Stimulated activated CD8-positive, alpha-beta memory T cell treated with anti-CD3 and anti-CD28 coated beads, Interleukin-15, amount 100 ng/mL, for 4 hours (primary cell): Measurements from ENCODE around the gene MINAR1.

Experiments used
- DNase-seq, 2 donors: peaks; one replicate each; pipeline ENCODE4 v3.0.0-alpha.2; 2020; ENCODE audit warnings: low read depth in 2 of 2

MINAR1 gene

DNA sequence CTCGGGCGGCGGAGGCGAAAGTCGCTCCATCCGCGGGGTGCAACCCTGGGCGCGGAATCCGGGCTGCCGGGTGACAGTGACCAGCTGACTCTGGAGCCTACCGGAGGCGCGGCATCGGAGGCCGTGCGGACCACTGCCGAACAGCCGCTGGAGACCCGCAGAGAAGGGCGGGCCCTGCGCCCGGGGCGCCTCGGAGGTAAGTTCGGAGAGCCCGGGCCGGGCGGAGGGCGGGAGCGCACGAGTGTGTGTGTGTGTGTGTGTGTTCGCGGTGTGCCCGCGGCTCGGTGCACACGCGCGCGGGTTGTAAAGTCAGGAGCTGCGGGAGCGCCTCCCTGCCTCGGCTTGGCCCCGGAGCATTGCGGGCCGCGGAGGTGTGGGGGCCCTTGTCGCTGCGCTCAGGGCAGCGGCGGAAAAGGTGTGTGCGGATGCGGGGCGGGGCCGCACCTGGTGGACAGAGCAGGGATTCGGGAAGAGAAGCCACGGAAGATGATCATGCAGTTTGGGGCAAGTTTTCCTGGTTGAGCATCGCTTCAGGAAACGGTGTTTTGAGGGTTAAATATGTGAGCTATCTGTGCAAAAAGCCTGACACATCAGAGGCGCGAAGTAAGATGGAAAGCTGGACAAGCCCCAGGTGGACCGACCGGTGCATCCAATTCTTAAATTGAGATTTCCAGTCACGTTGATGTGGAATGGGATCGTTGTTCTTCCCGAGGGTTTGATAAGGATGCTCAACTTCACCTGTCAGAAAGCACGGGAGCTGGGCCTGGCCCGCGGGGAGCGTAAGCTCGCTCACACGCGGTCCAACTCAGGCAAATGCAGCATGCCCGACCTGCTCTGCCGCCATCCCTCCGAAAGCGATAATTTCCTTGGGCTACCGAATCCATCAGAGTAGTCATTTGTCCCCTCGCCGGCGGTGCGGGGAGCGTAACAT, 474 bp downstream of the MINAR1 start:
- no peak for DNase-seq

DNA sequence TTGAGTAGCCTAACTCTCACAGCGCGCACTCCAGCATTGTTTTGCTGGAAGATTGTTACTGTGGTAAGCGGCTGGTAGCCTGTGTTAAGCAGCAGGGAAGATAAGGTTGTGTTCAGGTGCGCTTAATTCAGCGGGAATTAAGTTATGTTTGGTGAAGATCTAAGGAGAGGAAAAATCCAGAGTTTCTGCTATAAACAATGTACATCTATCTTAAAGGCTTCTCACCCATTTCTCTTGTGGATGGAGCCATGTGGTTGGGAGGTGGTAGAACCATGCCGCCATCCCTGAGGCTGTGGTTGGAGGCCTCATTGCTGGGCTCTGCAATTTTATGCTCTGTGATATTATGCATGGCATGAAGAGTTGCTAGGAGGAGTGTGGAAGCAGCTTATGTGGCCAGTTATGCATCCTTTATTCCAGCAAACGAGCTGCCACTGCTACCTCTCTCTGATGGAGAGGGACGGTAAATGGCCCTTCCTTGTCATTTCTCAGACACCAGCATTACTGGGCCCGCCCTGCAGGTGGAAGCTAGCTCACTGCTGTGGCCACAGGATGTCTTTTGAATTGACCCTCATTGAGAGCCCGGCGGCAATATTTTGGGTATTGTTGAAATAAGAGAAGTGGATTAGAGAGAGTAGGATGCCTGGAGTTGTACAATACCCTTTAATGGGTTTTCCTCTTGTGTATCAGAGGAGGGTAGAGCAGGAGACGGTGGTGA, 1.3 kb downstream of the MINAR1 start:
- no peak for DNase-seq

DNA sequence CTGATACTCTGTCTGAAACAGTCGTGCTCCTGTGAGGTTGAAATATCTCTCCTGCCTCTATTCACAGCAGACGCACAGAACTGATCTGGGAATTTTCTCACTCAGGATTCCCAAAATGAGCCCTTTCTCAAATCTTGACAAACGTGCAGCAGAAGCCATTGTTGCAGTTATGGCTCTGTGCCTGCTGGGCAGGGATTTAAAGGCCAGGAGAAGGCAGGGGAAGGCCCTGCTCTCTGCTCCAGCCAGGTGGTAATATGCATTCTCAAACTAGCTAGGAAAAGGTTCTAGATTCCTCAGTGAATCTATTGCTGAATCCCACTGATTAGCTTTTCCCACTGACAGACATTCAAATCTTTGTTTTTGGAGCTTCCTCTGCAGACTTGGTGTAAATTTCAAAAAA, 2.2 kb downstream of the MINAR1 start:
- DNase-seq = no peak

DNA sequence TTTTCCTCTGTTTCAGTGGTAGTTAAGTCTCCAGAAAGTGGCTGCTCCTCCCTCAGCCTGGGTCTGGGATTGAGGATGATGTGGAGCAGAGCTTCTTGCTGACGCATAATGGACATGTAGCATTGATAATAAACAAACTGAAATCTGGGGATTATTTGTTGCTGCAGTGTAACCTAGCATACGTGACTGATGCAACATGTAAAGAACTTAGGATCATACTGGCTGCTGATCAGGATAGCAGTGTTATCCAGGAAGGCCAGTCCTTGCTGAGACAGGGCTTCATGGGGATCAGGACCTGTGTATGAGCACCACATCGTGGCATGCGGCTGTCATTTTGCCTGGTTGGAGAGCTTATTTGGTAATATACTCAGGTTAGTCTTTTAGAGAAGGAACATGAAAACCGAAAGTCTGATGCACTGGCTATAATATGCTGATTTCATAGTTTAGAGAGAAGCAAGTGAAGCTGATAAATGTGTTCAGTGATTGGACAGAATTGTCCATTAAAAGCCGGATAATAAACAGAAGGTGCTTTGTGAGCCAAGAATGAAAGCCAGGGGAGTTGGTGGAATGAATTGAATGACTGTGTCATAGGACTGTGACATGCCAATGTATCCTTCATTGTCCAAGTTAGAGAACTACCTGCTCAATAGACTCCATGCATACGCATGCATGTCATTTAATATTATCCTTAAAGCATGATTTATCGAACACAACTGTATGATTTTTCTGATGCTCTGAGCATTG, 4.1 kb downstream of the MINAR1 start:
- DNase-seq = no peak

DNA sequence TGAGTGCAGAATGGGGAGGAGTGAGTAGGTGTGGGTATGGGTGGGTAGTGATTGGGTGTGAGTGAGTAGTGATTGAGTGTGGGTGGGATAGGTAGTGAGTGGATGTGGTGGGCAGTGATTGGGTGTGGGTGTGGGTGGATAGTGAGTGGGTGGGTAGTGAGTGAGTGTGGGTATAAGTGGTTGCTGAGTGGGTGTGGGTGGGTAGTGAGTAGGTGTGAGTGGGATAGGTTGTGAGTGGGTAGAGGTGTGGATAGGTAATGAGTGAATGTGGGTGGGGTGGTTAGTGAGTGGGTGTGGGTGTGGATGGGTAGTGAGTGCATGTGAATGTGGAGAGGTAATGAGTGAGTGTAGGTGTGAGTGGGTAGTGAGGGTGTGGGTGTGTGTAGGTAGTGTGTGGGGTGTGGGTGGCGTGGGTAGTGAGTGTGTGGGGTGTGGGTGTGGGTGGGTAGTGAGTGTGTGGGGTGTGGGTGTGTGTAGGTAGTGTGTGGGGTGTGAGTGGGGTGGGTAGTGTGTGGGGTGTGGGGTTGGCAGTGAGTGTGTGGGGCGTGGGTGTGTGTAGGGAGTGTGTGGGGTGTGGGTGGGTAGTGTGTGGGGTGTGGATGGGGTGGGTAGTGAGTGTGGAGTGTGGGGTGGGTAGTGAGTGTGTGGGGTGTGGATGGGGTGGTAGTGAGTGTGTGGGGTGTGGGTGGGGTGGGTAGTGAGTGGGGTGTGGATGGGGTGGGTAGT, 5.3 kb downstream of the MINAR1 start:
- DNase-seq = no peak

DNA sequence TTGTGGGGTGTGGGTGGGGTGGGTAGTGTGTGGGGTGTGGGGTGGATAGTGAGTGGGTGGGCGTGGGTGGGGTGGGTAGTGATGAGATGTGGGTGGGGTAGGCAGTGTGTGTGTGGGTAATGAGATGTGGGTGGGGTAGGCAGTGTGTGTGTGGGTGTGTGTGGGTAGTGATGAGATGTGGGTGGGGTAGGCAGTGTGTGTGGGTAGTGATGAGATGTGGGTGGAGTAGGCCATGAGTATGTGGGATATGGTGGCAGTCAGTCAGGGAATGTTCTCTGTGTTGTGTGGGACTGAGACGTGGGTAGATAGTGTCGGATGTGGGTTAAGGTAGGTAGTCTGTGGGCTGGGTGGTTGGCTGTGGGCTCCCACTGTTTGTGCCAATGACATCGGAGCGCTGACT, 7.1 kb downstream of the MINAR1 start:
- no peak for DNase-seq

DNA sequence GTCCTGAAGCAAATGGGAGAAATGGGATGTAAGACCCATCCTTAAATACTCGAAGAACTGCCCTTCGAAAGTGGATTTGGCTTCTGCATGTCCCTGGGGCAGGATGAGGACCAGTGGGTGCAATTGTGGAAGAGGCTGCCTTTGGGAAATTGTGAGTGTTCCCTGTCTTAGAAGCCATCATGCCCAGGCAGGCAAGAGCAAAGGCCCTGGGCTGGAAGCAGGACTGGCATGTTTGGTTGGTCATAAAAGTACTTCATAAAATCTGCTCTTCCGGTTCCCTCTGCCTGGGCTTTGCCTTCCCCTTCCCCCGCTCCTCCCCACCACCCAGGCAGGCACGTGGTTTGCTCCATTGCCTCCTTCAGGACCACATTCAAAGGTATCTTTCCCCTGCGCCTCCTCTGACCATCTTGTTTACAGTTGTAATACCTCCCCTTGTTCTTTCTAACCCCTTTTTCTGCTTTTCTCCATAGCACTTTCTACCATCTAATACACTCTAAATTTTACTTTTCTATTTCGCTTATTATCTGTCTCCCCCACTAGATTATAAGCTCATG, 8.3 kb downstream of the MINAR1 start:
- no peak for DNase-seq

DNA sequence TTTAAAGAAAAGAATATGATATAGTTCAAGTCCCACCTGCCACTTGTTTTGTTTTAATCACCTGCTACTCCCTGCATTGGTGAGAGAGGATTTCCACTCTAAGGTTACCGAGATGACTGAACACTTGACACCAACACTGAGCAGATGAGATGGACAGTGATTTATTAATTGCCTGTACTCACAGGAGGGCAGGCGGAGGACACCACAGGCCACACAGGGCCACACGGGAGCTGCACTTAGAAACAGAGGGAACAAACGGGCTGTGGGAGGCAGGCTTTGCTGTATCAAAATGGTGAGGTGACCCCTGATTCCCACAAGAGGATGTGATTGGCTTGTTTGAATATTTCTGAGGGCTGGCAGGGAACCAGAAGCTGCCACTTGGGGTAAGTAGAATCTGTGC, 10.8 kb downstream of the MINAR1 start:
- DNase-seq = no peak

DNA sequence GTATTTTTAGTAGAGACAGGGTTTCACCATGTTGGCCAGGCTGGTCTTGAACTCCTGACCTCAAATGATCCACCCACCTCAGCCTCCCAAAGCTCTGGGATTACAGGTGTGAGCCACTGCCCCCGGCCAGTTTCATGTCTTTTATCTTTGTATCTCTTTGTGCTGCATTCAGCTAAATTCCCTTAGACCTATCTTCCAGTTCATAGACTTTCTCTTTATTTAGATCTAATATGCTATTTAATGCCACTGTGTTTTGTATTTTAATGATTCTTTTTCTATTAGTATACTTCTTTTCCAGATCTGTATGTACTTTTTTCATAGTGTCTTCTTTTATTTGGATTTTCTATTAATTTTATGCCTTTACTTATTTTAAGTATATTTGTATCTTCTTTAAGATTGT, 14.9 kb downstream of the MINAR1 start:
- no peak for DNase-seq

DNA sequence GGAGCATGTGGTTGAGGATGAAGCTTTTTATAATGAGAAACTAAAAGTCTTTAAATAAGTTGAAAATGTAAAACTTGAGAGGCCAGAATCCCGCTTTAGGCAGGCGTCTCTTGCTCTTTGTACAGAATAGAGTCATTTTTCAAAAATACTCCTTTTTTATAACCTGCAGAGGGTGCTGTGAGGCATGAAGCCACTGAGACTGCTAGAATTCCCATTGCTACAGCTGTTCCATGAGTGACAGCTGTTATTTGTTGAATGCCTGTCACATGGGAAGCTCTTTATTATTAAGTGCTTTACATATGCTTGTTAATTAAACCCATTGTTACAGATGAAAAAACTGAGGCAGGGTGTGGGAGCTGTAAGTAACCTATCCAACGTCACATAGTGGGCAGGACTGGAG, 18.5 kb downstream of the MINAR1 start:
- no peak for DNase-seq

DNA sequence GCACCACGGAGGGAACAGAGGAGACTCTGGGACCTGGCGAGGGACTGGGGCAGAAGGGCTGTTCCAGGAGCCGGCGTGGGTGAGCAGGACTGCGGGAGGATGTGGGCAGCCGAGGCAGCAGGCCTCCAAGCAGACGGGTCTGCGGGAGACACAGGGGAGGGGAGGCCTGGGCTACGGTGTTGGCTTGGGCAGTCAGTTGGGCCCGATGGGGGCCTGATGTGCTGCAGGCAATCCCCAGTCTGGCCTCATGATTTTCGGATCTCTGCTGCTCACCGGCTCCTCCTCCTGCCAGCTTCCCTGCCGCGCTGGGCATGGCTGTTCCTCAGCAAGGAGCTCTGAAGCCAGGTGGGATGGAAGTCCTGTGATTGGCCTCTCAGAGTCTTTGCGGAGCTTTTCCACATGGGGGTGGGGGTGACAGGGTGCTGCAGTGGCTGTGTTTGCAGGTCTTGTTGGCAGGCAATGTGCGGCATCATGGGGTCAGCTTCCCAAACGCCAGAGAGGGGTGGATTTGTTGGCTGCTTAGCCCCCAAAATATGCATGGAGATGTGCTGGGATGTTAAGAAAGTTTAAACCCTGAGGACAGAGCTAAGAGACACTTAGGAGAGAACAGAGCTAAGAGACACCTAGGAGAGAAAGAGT, 19.3 kb downstream of the MINAR1 start:
- no peak for DNase-seq

DNA sequence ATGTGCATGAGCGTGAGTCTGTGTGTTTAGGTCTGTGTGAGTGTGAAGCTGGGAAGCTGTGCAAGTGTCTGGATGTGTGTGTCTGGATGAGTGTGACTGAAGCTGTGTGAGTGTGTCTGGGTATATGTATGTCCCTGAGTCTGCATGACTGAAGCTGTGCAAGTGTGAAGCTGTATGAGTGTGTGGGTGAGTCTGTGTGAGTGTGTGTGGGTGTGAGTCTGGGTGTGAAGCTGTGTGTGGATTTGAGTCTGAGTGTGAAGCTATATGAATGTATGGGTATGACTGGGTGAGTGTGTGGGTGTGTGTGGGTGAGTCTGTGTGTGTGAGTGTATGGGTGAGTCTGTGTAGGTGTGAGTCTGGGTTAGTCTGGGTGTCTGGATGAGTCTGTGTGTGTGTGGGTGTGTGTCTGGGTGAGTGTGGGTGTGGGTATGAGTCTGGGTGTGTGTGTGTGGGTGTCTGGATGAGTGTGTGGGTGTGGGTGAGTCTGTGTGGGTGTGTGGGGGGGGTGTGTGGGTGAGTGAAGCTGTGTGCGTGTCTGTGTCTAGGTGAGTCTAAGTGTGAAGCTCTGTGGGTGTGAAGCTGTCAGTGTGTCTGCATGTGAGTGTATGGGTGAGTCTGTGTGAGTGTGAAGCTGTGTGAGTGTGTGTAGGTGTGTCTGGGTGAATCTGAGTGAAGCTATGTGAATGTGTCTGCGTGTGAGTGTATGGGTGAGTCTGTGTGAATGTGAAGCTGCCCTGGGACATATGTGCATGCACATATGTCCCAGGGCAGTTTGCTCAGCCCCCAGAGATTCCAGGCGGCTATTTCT, 20.3 kb downstream of the MINAR1 start:
- no peak for DNase-seq

DNA sequence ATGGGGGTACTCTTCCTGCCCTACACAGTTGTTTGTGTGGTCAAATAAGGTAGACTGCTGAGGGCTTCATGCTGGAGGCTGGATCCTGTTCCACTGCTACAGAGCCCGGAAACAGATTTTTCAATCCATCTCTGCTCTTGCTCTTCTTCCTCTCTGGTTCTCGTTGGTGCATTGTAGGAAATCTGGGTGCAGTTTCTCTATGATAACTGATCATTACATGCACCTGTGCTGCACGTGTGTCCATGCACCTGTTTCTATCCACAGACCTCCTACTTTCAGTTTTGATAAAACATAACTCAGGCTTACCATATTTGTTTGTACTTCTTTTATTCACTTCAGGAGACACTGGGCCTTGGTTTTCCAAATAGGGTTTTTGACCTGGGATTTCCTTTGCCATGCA, 21.3 kb downstream of the MINAR1 start:
- DNase-seq = no peak

DNA sequence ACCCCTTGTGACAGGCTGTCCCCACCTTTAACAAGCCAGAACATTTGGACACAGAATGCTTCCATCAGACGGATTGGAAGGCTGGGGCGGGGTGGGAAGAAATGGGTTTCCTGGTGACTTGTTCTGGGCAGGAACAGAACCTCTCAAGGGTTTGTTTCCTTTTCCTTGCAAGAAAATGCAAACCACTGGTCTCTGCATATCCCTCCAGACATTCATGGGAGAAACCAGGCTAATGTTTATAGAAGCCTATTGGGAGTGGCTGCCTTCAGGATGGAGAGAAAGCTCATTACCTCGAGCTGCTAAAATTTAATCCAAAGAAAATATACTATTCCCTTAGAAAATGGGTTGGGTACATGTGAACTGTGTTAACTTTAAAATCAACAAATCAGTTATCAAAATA, 21.9 kb downstream of the MINAR1 start:
- DNase-seq = no peak

DNA sequence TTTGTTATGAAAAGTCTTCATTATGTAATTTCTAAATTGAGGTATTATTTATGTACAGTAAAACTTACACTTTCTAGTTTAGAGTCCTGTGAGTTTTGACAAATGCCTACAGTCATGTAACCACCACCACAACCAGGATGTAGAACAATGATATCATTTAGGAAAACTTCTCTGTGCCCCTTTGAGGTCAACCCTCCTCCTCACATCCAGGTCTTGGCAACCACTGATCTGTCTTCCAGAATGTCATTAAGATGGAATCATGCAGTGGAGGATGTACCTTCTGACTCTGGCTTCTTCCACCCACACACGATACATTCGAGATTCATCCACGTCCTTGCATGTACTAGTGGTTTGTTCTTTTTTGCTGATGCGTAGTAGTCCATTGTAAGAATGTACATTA, 23.2 kb downstream of the MINAR1 start:
- no peak for DNase-seq

DNA sequence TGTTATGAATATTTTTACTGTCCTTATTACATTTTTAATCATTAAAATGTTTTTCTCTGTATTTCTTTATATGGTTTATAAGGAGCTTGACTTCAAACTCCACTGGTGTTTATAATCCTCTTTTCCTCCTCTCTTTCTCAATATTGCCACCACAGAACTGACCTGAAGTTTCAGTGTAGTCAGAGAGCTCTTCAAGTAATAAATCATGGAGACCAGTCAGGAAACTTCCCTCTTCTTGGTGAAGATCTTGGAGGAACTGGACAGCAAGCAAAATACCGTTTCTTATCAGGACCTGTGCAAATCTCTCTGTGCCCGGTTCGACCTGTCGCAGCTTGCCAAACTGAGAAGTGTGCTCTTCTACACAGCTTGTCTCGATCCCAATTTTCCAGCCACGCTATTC, 23.8 kb downstream of the MINAR1 start:
- DNase-seq = no peak

DNA sequence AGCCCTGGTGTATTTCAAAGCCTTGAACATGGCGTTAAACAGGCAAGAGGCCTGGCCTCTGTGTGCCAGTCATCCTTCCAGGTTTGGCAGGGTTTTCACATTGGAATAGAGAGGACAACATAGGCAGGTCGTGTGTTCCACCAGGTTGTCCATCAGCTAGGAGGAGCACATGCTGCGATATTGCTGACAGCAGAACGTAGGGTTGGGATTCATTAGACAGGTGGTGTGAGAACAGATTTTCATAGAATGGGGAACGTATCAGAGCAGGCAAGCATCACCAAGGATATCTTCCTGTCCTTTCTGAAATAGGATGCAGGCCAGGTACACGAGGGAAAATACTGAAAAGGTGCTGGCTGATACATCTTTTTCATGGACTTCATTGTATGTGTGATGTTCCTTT, 26.4 kb downstream of the MINAR1 start:
- DNase-seq = no peak

DNA sequence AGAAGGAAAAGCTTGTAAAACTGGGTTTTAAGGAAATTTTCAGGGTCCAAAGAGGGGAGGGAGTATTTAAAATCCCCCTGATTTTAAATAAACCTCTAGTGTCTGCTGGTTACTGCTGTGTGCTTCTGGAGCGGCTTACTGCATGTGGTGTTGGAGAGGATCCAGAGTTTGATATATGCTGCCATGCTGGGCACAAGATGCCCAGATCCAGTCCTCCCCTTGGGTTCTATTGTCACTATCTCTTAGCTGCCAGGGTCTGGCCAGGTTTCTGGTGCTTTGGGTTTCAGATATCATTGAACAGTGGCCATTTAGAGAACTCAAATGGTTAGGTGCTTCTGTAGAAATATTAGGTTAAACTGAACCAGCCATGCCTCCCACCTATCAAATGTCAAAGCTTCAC, 27.5 kb downstream of the MINAR1 start:
- DNase-seq = no peak

DNA sequence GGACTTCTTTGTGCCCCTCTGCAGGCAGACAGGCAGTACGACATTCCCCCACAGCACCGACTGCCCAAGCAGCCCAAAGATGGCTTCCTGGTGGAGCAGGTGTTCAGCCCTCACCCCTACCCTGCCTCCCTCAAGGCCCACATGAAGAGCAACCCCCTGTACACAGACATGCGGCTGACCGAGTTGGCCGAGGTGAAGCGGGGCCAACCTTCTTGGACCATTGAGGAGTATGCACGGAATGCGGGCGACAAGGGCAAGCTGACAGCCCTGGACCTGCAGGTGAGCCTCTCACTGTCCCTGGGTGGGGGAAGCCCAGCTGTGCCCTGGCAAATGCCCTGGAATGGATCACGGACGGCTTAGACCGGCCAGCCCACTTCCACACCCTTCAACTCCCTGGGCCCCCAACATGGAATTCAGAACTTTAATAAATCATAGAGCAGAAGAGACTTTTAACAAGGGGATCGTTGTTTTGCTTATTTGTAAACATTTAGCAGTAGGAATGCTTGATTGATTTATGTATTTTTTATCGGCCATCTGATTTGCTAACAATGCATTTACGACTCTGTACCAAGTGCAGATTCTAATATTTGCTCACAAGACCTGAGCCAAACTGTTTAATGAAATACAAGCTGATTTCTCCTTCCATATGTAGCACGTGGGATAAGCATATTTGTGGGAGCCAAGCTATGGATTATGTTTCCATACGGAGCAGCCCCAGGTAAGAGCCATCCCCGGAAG, 31.1 kb downstream of the MINAR1 start:
- DNase-seq = no peak
